Gastroesophageal sphincter (tissue), 3 donors: ENCODE results near the gene DSP.

ENCODE experiments used
- CTCF ChIP-seq, 4 experiments: fragments of 200-600 bp in 2 of 4; fragments of 450-650 bp in 2 of 4; sonication (generic) in 1 of 4; IDR thresholded peaks; one replicate each; pipeline ENCODE4 v1.5.1; 2017 to 2019; ENCODE audit warnings: antibody characterized with exemption in 4 of 4, mild to moderate bottlenecking in 2 of 4, moderate library complexity in 2 of 4
- POLR2A ChIP-seq, 2 donors: fragments of 450-650 bp; IDR thresholded peaks; one replicate each; pipeline ENCODE4 v1.6.1; 2017; ENCODE audit warnings: antibody characterized with exemption in 2 of 2, mild to moderate bottlenecking in 2 of 2, moderate library complexity in 1 of 2

- no peak for TF ChIP-seq CTCF (IDR thresholded peaks at IDR 0.05)
- no peak for TF ChIP-seq POLR2A (IDR thresholded peaks at IDR 0.05)
These were observed 13.2 kb downstream of the DSP start for GRCh38 chr6:7554533-7555275.
